ENCODE measurements around the gene ADAMTS2.
"Not testable (repeated sequence)": the region's sequence is repeated elsewhere in the genome, so short reads cannot be mapped to it uniquely, and the experiment has no call there.

ADAMTS2 gene

DNA sequence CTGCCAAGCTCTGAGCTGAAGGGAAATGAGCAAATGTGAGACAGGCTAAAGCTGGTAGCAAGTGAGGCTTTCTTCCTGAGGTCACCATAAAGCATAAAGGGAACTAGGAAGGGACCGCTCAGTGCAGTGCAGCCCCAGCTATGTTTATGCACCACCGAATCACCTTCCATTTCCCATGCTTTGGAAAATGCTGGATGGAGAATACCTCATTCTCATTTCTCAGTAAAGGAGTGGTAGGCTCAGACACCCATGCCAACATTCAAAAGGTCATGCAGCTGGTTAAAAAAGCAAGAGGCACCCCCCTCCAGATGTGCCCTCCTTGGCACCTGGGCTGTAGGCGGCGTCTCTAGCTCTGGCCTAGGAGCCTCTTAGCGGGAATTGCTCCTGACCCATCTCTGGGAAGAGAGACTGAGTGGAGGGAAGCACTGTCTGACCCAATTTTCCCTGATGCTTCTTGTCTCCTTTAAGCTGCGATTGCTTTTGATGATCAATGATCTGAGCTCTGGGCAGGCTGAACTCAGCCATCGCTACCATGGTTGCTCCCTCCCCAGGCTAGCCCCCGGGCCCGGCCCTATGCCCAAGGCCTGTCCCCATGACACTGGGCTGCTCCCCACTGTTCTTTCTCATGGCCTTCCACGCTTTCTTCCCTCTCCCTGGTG is 226.4 kb downstream of the ADAMTS2 start:
- DNase-seq, result no peak

DNA sequence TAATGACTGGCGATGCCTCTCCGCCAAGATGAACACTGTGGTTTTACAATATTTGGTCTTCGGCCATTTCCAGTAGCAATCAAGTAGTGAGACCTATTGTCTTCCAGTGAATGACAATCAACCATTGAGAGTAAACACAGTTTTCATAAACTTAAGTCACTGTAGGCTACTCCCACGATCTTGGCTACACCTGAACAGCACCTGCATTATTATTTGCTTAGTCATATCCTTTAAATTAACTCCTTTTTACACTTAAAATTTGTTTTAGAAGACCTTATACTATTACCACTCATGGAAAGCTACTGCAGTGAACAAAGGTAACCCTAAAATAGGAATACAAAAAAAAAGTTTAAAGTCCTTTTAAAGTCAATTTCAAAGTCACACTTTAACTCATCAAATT is 226.9 kb downstream of the ADAMTS2 start:
- DNase-seq, result no peak

DNA sequence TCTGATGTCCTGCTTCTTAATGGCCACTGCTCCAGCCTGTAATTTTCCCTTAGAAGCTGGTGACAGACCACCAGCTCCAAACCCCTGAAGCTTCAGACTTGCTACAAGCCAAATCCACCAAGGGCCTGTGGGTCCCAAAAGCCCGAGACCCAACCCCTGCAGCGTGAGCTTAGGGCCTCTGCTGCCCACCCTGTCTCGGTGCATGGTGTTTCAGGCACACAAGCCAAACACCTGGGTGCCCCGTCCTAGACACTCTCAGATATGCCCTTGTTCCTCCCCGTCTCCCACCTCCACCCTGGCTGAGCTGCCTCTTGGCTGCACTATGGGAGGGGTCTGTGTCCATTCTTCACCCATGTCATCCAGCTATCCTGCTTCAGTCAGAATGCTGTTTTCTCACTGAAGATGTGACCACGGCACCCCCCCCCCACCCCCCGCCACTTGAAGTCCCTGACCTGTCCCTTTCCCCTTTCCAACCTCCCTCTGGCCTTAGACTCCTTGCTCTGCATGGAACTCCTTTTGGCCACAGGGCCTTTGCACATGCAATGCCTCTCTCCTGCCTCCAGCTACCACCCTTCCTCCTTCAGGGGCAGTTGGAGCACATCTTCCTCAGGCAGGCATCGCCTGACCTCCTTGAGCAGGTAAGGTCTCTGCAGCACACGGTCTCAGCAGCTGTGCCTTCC is 229.3 kb downstream of the ADAMTS2 start:
- no peak for DNase-seq

DNA sequence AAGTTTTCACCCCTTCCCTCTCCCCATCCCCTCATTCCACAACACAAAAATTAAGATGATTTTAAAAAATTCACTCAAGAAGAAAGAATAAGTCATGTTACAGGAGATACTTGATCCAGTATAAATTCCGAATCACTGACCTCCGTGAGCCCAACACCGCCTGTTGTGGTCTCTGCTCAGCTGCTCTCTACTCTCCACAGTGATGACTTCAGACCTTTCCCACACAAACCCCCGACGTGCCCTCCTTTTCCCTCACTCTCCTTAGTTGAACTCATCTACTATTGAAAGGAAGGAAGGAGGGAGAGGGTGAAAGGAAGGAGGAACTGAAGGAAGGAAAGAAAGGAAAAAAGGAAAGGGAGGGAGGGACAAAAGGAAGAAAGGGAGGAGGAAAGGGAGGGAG is 230.0 kb downstream of the ADAMTS2 start:
- DNase-seq, result no peak

DNA sequence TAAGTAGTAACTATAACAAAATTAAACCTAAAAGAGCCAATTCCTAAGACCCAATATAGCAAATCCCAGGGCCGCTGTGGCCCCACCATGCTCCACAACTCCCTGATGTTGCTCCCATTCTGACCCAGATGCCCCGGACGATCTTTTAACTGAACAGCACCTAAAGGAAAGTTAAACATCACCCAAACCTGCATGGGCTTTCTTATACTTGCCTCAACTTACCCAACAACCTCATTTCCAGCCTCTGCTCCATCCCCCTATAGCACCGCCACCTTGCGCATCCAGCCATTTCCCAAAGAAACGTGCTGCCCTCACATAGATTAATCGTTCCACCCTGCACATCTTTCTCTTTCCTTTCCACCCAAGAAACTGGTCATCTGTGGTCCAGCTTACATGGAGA is 230.5 kb downstream of the ADAMTS2 start:
- no peak for DNase-seq

DNA sequence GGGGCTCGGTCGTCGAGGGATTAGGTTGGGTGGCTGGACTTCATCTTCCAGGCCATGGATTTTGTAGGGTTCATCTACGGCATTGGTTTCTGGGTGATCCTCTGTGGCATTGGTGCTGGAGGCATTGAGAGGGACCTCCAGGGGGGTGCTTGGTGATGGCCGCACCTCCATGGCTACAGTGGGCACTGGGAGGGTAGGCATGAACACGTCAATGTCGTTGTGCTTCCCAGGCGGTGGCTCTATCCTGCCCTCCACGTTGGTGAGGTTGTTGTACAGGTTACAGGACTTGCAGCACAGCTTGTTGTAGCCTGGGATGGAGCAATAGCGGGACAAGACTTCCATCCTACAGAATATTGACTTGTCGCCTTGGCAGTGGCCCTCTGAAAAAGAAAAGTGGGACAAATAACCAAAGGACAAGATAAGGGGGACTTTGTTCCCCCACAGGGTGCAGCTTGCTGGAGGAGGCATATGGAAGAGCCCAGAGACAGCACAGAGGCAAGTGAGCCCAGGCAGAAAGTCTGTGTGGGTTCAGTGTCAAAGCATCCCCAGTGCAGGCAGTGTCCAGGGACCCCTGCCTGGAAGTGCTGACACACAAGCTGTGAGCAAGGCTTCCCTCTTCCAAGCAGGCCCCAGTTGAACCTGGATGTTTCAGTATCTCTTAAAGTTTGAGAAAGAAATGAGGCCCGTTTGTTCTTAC is 231.2 kb downstream of the ADAMTS2 start:
- no peak for DNase-seq

DNA sequence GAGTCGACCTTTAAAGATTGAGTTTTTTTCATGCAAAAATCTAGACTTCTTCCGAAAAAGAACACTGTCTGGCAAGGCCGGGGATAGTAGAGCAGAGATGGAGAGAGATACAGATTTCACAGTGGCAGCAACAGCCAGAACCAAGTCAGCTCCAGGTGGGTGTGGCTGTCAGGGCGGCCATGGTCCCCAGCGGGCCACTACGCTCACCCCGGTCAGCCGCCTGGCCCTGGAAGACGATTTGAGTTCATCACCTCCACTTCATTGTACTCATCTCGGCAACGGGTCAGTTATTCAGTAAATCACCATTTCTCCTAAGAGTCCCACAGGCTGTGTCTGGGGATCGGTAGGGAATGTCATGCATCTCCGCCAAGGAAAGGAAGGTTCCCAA is 232.1 kb downstream of the ADAMTS2 start:
- no peak for DNase-seq

DNA sequence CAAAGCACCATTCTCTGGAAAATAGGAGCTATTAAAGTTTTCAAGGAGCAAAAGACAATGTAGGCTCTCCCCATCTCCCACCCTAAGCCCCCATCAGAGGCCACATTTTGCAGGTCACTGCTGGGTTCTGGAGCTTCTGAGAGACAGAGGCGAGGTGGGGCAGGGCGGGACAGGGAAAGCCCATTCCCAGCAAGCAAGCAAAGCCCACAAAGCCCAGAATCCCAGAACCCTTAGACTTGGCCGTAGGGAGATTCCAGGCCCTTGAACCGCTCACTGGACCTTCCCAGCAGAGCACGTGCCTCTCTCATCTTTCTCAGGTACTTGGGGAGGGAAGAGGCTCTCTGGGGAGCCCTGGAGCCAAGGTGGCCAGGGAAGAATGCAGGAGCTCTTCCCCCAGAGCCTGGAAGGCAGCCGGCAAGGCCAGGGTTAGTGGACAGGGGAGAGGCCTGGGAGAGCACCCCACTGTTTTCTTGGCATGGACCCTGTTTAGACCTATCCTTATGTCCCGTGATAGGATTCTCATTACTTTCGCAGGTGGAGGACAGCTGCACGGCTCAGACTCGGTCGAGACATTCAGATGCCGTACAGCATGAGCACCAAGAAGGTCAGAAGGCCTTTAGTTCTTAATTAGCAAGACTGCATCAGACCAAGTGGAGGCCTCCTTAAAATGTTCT is 232.7 kb downstream of the ADAMTS2 start:
- no peak for DNase-seq

DNA sequence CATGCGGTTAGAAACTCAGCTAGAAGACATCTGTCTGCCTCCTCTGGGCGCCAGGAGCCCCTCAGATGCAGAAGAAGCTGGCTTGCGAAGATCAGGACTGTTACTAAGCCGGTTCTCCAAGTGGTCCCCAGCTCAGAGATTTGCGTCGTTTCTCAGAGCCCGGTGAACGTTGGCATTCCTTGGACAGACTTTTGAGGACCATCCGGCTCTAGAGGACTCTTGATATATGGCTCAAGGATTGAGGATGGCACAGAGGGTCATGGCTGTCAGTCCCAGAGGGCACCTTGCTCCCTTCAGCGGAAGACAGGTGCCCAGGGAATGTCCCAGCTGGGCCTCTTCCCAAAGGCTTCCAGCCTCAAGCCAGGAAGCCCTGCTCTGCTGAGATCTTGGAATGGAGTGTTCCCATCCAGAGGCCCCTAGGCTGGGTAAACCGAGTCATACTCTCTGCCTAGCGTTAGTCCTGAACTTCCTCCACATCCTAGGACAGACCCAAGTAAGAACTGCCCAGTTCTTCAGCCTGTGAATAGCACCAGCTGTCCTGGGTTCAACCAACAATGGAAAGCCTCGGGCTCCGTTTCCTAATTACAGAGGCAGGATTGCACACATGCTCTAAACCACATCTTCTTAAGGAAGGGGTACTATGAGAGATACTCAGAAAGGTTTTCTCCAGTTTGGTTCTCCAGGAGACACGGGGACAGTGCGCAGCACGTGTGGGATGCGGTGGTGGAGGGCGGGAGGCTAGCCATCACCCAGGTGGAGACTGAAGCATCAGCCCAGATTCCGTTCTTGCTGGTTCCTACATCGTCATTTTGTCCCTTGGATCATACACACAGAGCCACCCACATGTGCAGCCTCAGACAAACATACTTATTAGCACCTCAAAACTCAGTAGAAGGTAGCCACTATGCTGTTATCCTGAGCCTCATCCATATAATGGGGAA is 233.7 kb downstream of the ADAMTS2 start:
- DNase-seq, result no peak

DNA sequence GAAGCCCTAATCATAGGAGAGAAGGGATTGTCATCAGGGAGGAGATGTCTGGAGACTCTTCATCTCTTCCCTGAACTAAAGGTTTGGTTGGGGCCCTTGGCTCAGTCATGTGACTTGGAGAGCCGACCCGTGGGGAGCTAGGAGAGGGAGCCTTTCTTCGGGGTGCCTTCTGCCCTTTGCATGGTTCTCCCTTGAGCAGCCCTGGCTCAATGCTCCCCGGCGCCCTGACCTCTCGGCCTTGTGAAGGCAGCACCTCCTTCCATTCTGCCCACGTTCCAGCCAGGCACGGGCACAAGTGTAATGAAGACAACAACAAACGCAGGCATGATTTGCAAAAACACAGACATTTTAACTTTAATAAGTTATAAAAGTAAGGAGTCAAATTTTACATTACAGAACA is 234.7 kb downstream of the ADAMTS2 start:
- DNase-seq, result no peak

DNA sequence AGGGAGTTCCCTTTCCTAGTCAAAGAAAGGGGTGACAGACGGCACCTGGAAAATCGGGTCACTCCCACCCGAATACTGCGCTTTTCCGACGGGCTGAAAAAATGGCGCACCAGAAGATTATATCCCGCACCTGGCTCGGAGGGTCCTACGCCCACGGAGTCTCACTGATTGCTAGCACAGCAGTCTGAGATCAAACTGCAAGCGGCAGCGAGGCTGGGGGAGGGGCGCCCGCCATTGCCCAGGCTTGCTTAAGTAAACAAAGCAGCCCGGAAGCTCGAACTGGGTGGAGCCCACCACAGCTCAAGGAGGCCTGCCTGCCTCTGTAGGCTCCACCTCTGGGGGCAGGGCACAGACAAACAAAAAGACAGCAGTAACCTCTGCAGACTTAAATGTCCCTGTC is 244.0 kb downstream of the ADAMTS2 start:
- not testable (repeated sequence) for DNase-seq

DNA sequence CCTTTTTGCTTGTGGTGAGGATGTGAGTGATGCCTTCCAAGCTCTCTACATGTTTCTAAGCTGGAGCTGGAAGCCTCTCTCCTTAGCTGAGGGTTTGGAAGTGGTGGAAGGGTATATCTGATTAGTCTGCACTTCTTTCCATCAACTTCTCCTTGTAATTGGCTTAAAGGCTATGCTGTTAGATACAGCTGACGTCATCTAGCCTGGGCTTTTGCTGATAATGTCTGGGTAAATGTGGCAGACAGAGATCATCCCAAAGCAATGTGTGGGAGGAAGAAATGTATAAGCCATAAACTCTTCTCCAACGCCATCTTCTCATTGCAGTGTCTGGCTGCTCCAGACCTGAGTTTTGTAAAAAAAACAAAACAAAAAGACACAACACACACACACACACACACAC is 255.8 kb downstream of the ADAMTS2 start:
- no peak for DNase-seq

DNA sequence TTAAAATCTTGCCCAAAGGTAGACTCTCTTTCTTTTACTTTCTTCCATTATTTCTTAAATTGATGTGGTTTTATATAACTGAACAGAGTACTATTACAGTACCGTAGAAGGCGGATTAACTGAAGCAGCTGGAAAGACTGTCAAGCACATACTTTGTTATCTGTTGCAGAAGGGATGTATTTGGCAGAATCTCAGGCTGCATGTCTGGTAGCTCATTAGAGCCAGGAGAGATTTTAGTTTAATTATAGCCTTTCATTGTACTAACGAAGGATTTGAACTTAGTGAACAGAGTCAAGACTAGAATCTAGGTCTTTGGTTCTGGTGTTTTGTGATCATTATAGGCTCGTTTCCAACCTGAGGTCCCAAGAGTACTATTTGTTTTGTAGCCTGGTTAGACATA is 264.5 kb downstream of the ADAMTS2 start:
- no peak for DNase-seq

DNA sequence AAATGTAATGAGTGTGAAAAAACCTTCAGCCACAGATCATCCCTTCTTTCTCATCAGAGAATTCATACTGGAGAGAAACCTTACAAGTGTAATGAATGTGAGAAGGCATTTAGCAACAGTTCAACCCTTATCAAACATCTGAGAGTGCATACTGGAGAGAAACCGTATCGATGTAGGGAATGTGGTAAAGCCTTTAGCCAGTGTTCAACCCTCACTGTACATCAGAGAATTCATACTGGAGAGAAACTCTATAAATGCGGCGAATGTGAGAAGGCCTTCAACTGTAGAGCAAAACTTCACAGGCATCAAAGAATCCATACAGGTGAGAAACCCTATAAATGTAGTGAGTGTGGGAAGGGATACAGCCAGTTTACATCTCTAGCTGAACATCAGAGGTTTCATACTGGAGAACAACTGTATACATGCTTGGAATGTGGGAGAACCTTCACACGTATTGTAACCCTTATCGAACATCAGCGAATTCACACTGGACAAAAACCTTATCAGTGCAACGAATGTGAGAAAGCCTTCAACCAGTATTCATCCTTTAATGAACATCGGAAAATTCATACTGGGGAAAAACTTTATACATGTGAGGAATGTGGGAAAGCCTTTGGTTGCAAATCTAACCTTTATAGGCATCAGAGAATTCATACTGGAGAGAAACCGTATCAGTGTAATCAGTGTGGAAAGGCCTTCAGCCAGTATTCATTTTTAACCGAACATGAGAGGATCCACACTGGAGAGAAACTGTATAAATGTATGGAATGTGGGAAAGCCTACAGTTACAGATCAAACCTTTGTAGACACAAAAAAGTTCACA is 265.9 kb downstream of the ADAMTS2 start:
- no peak for DNase-seq

DNA sequence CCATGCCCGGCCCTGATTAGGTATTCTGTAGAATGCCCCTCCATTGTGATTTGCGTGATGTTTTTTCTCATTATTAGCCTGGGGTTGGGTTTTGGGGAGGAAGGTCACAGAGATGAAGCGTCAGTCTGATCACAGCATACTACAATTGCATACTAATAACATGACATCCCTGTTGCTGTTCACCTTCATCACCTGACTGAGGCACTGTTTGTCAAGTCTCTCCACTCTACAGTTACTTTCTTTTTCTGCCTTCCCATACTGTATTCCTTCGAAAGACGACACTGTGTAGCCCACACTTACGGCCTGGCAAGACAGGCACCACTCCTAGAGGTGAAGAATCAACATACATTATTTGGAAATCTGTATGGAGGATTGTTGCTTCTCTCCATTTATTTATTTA is 279.6 kb downstream of the ADAMTS2 start:
- DNase-seq, result no peak

DNA sequence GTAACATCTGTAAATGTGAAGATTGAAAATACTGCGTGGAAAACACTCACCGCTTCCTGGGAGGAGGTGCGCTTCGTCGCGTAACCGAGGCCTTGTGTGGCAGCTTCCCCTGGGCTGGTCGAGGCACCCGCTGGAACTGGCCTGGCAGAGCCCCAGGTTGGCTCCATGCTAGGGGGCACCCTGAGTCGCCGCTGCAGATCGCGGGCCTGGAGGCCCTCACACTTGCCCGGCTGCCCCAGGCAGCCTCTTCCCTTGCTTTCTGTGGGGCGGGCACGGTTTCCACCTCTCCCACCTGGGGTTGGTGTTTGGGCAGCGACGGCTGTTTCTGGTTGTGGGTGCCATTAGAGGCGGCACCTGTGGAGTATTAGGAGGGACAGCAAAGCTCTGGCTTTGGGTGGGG is 284.2 kb downstream of the ADAMTS2 start:
- DNase-seq, result no peak
